Adrenal gland (tissue), 5 donors: Measurements from ENCODE around the gene SEMA4C.

Experiments used
- POLR2A ChIP-seq, 2 donors: fragments of 450-650 bp; IDR thresholded peaks; one replicate each; pipeline ENCODE4 v1.6.1; 2017; ENCODE audit warnings: antibody characterized with exemption in 2 of 2, mild to moderate bottlenecking in 2 of 2, moderate library complexity in 1 of 2
- TF ChIP-seq, protein P1 (sequence below), 6 experiments: fragments of 450-650 bp in 4 of 6; fragments of 200-600 bp in 2 of 6; sonication (generic) in 1 of 6; IDR thresholded peaks; 1 replicate in 5 of 6; 2 replicates in 1 of 6; pipeline versions ENCODE4 v1.5.1 to v1.8.0; 2016 to 2021; ENCODE audit warnings: antibody characterized with exemption in 6 of 6, mild to moderate bottlenecking in 2 of 6, moderate library complexity in 1 of 6
- donor health status: DM: no; HTN: no; CAD: no.

DNA sequence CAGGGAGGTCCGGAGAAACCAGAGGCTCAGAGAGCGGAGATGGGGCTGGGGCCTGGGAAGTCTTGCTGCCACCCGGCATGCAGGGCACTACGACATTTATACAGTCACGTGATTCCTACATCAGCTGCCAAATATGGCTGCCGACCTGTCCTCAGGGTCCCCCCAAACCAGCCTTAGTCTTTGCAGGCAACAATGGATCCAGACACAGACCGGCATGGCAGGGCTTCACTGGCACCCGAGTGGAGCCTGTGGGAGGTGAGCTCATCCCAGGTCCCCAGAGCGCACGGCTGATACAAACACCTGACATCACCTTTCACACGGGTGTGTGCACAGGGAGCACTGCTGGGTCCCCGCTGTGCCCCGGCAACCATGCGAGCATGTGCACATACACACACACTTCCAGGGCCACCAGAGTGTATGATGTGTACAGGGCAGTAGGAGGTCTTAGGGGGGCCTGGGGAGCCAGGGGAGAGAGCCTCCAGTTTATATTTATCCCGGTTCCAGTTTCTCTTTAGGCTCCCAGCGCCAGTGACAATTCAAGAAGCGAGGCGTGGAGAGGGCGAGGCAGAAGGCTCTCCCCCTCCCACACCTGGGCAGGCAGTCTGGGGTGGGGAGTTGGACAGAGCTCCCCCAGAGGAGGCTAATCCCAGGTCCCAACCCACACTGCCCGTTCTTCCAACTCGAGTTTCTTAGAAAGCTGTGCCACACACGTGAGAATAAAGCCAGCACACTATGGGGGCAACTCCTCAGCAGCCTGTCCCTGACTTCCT, 2.7 kb downstream of the SEMA4C start:
- TF ChIP-seq, protein P1, sequence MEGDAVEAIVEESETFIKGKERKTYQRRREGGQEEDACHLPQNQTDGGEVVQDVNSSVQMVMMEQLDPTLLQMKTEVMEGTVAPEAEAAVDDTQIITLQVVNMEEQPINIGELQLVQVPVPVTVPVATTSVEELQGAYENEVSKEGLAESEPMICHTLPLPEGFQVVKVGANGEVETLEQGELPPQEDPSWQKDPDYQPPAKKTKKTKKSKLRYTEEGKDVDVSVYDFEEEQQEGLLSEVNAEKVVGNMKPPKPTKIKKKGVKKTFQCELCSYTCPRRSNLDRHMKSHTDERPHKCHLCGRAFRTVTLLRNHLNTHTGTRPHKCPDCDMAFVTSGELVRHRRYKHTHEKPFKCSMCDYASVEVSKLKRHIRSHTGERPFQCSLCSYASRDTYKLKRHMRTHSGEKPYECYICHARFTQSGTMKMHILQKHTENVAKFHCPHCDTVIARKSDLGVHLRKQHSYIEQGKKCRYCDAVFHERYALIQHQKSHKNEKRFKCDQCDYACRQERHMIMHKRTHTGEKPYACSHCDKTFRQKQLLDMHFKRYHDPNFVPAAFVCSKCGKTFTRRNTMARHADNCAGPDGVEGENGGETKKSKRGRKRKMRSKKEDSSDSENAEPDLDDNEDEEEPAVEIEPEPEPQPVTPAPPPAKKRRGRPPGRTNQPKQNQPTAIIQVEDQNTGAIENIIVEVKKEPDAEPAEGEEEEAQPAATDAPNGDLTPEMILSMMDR (IDR thresholded peaks at IDR 0.05), result no peak
- TF ChIP-seq POLR2A (IDR thresholded peaks at IDR 0.05), result no peak
